Activated T-helper 1 cell treated with anti-CD3 and anti-CD28 coated beads, Interleukin-12 subunit alpha, Interleukin-12 subunit beta, Interleukin-2, Interleukin-4 antibody, amounts not matched to agents 30 ng/mL and 10 ng/mL and 1 ng/mL, durations not matched to agents 14 hours and 24 hours and 36 hours (primary cell): ENCODE data around the gene MAP4. TPM values are rescaled to one million over a fixed set of nuclear protein-coding genes. Genes with fewer than 3 reads are reported as not detected.

Experiments used
- DNase-seq: peaks from one replicate; pipeline ENCODE4 v3.0.0; 2021; ENCODE audit warnings: low spot score
- H3K27ac Mint-ChIP-seq: one replicate; pipeline ENCODE4 v1.8.0; 2021; ENCODE audit warnings: mild to moderate bottlenecking, mixed read lengths
- H3K27me3 Mint-ChIP-seq: one replicate; pipeline ENCODE4 v1.8.0; 2022; ENCODE audit warnings: mild to moderate bottlenecking, moderate library complexity, mixed read lengths; ENCODE audit not compliant: insufficient read depth
- H3K36me3 Mint-ChIP-seq: one replicate; pipeline ENCODE4 v1.8.0; 2021; ENCODE audit warnings: low read depth, mixed read lengths
- H3K4me1 Mint-ChIP-seq: one replicate; pipeline ENCODE4 v1.8.0; 2021; ENCODE audit warnings: low read depth, mixed read lengths
- H3K4me3 Mint-ChIP-seq: one replicate; pipeline ENCODE4 v1.8.0; 2021; ENCODE audit warnings: mild to moderate bottlenecking, moderate library complexity, mixed read lengths
- H3K9me3 Mint-ChIP-seq: one replicate; pipeline ENCODE4 v1.8.0; 2021; ENCODE audit warnings: mixed read lengths
- intact Hi-C: fragments of 100-400 bp; cut with micrococcal nuclease; formaldehyde crosslinking; loops from one replicate; pipeline ENCODE4 v1.15.1; 2024
- total RNA-seq: library from RNA; stranded (reverse); gene quantifications from 2 replicates; pipeline ENCODE4 v1.2.3, GENCODE V29; 2022

MAP4 gene
- total RNA-seq, 1 donor from 2014 or later, result 120 TPM

DNA sequence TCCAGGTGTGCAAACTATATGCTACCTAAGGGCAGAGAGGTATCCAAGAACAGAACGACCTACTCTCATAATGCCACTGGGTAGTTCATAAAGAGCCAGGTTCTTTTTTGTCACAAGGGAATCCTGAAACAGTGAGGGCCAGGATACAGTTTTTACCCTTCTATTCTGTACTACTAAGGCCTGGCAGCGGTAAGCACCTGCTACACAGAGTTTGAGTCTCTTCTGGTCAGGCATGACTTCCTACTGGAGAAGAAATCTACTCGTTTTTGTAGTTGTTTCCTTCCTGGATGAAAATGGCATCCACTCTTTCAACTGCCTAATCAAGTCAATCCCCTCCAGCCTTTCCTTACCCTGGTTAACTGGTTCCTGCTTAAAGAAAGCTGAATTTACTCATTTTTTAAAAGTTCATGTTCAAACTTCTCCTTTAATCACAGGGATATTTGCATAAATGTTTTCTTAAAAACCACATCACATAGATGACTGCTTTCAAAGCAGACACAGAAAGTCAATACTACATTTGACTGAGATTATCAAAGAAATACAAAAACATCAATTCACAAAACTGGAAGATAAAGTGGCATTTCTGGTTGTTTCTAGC is 40.0 kb downstream of the MAP4 start:
- DNase-seq, result no peak
- peaks cover 6% of the 10 kb centered on the region for H3K4me1 Mint-ChIP-seq
- intact Hi-C loops, result no loop called here
- no peak overlapping the region for H3K27ac Mint-ChIP-seq
- H3K4me3 Mint-ChIP-seq, result no peak overlapping the region
- no peaks in the 10 kb centered on the region for H3K27me3 Mint-ChIP-seq
- H3K36me3 Mint-ChIP-seq, result no peaks in the 10 kb centered on the region
- H3K9me3 Mint-ChIP-seq, result no peaks in the 10 kb centered on the region

DNA sequence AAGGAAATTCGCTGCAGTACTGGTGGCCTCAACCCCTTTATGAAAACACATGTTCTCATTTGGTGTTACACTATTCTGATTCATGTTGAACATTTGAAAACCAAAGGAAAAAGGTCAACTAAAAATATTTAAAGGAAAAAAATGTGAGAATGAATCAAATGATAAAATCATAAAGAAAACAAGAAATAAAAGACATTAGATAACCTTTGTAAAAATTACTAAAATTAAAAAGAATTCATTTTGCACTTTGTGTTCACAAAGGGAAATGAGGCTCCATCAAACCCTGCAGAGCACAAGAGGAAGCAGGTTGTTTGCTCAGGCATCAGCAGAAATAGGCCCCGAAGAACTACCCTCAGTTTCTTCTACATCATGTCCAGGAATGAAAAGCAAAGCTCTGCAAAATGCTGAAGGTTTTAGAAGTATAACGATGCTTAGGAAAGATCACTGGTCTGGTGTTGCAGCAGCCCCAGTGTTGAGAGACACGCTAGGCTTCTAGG is 41.2 kb downstream of the MAP4 start:
- Mint-ChIP-seq H3K27ac (no peak overlapping the region), H3K4me1 (peaks cover 6% of the 10 kb centered on the region), H3K4me3 (no peak overlapping the region), H3K27me3 (no peaks in the 10 kb centered on the region), H3K9me3 (no peaks in the 10 kb centered on the region), H3K36me3 (no peaks in the 10 kb centered on the region)
- intact Hi-C loops, result no loop called here
- DNase-seq, result no peak

DNA sequence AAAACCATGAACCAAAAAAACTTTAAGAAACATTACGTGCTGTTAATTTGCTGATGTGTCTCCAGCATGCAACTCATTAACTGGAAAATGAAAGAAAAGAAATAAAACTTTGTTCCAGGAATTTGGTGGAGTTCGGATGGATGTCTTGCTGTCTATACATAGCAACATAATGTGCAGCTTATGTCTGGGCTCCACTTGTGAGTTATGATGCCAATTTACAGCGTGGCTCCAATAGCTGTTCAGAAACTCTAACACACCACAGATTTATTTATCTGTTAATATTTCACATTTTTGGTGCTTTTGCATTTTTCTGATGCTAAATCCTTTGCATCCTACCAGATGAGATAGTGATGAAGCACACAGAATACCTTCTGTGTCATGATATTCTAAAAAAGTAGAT is 45.1 kb downstream of the MAP4 start:
- no peaks in the 10 kb centered on the region for H3K9me3 Mint-ChIP-seq
- H3K27me3 Mint-ChIP-seq, result no peaks in the 10 kb centered on the region
- no peak overlapping the region for H3K4me3 Mint-ChIP-seq
- no peak for DNase-seq
- peaks cover 2% of the 10 kb centered on the region for H3K36me3 Mint-ChIP-seq
- H3K4me1 Mint-ChIP-seq, result no peaks in the 10 kb centered on the region
- H3K27ac Mint-ChIP-seq, result no peak overlapping the region
- intact Hi-C loops, result no loop called here

DNA sequence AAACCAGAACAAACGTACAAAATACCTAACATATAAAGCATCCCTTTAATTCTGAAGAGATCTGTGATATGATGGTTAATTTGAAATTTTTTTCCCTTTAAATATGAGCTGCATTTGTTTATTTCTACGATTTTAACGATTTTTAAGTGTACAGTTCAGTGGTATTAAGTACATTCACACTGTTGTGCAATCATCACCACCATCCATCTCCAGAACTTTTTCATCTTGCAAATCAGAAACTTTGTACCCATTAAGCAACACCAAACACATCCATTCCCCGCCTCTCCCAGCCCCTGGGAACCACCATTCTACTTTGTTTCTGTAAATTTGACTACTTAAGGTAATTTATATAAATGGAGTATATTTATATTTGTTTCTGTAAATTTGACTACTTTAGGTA is 51.5 kb downstream of the MAP4 start:
- Mint-ChIP-seq H3K36me3 (peaks cover 5% of the 10 kb centered on the region), H3K9me3 (no peaks in the 10 kb centered on the region), H3K27me3 (no peaks in the 10 kb centered on the region), H3K4me1 (peaks cover 24% of the 10 kb centered on the region), H3K27ac (no peak overlapping the region), H3K4me3 (no peak overlapping the region)
- no peak for DNase-seq
- intact Hi-C loops, result no loop called here

DNA sequence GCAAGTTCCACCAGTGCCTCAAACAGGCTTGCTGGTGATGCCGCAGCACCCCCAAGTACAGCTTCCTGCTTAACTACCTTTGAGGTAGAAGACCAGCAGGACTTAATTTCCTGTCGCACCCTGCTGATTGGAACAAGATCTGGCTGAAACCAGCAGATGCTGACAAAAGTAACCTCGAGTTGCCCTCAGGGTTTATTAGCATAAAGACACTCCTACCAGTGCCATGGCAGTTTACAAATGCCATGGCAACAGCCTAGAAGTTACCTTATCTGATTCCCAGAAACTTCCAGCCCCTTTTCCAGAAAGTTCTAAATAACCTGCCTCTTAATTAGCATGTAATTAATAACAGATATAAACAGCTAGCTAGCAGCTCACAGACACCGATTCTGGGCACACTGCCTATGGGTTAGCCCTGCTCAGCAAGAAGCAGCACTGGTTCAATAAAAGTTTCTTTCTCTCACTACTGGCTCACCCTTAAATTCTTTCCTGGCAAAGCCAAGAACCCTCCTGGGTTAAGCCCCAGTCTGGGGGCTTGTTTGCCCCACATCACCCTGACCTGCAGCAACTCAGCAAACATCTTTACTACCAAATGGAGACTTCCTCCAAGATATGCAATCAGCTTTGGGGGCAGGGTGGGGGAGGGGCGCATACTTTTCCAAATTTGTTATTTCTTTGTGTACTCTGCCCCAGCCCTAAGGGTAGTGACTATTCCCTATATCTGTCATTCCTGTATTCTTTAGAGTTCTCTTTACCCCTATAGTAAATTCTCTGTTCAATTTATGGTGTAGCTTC is 54.2 kb downstream of the MAP4 start:
- intact Hi-C loops, result no loop called here
- H3K4me3 Mint-ChIP-seq, result no peak overlapping the region
- no peaks in the 10 kb centered on the region for H3K27me3 Mint-ChIP-seq
- peak overlapping the region; percentile 52 for H3K27ac Mint-ChIP-seq
- peaks cover 24% of the 10 kb centered on the region for H3K4me1 Mint-ChIP-seq
- peaks cover 2% of the 10 kb centered on the region for H3K36me3 Mint-ChIP-seq
- peak; percentile 17 for DNase-seq
- no peaks in the 10 kb centered on the region for H3K9me3 Mint-ChIP-seq

DNA sequence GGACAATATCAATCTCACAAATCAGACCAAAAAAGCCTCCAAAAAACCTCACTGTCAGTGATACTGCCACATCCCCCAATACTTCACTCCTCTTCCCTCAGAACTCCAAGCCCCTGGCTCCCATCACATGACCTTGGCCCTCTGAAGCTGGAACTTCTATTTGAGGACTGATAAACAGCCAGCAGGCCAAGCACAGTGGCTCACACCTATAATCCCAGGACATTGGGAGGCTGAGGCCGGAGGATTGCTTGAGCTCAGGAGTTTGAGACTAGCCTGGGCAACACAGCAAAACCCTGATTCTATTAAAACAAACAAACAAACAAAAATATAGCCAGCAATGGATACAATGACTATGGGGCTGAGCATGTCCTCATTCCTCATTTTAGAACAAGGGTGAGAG is 55.2 kb downstream of the MAP4 start:
- no peaks in the 10 kb centered on the region for H3K27me3 Mint-ChIP-seq
- intact Hi-C loops, result no loop called here
- no peak for DNase-seq
- H3K4me3 Mint-ChIP-seq, result no peak overlapping the region
- H3K36me3 Mint-ChIP-seq, result peaks cover 2% of the 10 kb centered on the region
- no peaks in the 10 kb centered on the region for H3K9me3 Mint-ChIP-seq
- peaks cover 24% of the 10 kb centered on the region for H3K4me1 Mint-ChIP-seq
- no peak overlapping the region for H3K27ac Mint-ChIP-seq

DNA sequence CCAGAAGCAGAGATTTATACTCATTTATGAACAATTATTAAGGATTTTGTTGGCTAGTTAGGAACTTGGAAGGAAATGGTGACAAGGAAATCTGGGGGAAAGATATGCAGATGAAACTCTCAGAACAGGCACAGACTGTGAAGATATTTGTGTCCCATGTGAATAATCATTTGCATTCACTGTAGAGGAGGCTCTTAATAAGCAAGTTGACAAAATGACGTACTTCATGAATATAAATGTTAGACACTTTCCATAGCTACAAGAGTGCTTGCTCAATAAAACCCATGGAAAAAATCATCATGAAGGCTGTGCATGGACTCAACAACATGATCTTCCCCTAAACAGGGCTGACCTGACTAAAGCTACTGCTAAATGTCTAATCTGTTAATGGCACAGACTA is 59.7 kb downstream of the MAP4 start:
- Mint-ChIP-seq H3K4me3 (no peak overlapping the region), H3K27me3 (no peaks in the 10 kb centered on the region), H3K9me3 (no peaks in the 10 kb centered on the region), H3K4me1 (peaks cover 13% of the 10 kb centered on the region), H3K27ac (no peak overlapping the region), H3K36me3 (peaks cover under 1% of the 10 kb centered on the region)
- intact Hi-C loops, result no loop called here
- no peak for DNase-seq

DNA sequence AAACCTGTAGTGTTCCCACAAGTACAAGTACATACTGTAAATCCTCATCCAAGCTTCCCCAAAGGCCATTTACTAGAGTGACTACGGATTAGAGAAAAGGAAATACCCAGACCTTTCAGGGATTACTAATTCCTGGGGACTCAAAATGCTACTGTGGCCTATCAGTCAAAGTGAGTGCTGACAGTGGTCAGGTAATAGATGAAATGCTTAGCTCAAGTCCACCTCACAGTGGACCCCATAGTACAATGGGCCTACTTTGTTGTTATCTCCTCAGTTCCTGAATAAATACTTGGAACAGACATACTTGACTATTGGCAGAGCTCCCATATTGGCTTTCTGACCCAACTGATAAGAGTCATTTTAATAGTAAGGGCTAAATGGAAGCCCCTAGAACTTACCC is 61.6 kb downstream of the MAP4 start:
- Mint-ChIP-seq H3K27ac (no peak overlapping the region), H3K4me3 (no peak overlapping the region)
- intact Hi-C loops, result no loop called here

DNA sequence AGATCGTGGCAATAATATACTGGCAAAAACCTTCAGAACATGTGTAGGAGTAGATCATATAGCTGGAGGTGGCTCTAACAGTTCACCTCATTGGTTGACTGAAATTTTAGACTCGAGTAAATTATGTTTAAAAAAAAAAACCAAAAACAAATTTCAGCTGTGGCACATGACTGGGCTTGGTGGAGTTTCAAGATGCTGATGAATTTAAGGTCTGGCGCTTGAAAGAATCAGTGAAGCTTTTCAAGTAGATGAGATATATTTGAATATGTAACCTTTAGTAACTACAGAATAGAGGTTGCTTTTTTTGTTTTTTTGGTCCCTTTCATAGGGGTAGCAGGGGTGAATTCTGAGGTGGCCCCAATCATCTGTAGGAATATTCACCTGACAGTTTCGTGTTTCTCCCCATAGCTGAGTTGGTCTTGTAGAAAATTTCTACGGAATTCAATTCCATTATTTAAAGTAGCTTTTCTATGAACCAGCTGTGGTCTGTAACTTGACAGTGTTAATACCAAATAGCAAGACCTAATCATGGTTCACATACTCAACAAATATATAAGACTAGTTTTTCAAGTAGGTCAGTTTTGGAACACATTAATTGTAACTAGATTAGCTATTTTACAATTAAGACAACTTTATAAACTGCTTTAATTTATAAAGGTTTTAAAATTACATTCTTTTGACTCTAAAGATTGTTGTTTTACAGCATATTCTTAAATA is 65.6 kb downstream of the MAP4 start:
- Mint-ChIP-seq H3K4me3 (no peak overlapping the region), H3K27me3 (no peaks in the 10 kb centered on the region), H3K36me3 (no peaks in the 10 kb centered on the region), H3K9me3 (no peaks in the 10 kb centered on the region), H3K27ac (no peak overlapping the region), H3K4me1 (no peaks in the 10 kb centered on the region)
- intact Hi-C loops, result no loop called here
- DNase-seq, result no peak

More for the DNA sequence above, 61.6 kb downstream of the MAP4 start:
- DNase-seq, result no peak
- no peaks in the 10 kb centered on the region for H3K36me3 Mint-ChIP-seq
- no peaks in the 10 kb centered on the region for H3K9me3 Mint-ChIP-seq
- no peaks in the 10 kb centered on the region for H3K27me3 Mint-ChIP-seq
- no peaks in the 10 kb centered on the region for H3K4me1 Mint-ChIP-seq

DNA sequence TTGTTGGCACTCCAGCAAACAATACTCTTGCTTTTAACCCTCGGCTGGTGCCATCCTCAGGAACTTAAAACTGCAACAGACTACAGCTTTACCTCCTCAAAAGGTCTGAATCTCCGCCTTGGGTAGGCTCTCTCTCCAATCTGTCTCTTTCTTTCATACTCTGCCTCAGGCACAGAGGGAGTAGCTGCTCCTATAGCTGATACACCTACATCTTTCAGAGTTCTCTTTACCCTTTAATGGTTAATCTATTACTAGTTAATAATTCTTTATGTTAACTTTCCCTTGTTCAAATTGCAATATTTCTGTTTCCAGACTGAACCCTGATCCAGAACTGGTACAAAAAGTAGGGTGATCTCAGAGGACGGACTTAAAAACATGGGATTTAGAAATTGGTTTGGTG is 66.2 kb downstream of the MAP4 start:
- intact Hi-C loops, result no loop called here
- H3K27ac Mint-ChIP-seq, result no peak overlapping the region
- no peak overlapping the region for H3K4me3 Mint-ChIP-seq
- H3K9me3 Mint-ChIP-seq, result no peaks in the 10 kb centered on the region
- H3K27me3 Mint-ChIP-seq, result no peaks in the 10 kb centered on the region
- no peaks in the 10 kb centered on the region for H3K36me3 Mint-ChIP-seq
- no peaks in the 10 kb centered on the region for H3K4me1 Mint-ChIP-seq
- no peak for DNase-seq

DNA sequence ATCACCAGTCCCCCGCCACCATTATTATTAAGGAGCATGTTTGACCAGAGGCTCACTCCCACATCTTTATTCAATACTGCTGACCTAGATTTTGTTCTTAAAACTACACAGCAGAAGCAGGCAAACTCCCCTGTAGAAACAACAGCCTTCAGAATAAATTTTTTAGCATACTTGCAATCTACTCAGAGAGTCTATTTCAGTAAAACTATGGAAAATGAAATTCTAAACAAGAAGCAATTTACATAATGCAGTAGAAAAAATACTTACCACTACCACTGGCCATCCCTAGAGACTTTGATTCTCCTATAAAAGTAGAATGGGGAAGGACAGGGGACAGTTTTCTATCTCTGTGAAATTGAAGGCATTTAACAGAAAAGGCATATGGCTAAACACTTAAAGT is 76.0 kb downstream of the MAP4 start:
- Mint-ChIP-seq H3K4me3 (no peak overlapping the region), H3K27ac (no peak overlapping the region), H3K27me3 (no peaks in the 10 kb centered on the region), H3K36me3 (no peaks in the 10 kb centered on the region), H3K4me1 (peaks cover 6% of the 10 kb centered on the region), H3K9me3 (no peaks in the 10 kb centered on the region)
- no peak for DNase-seq
- intact Hi-C loops, result no loop called here

DNA sequence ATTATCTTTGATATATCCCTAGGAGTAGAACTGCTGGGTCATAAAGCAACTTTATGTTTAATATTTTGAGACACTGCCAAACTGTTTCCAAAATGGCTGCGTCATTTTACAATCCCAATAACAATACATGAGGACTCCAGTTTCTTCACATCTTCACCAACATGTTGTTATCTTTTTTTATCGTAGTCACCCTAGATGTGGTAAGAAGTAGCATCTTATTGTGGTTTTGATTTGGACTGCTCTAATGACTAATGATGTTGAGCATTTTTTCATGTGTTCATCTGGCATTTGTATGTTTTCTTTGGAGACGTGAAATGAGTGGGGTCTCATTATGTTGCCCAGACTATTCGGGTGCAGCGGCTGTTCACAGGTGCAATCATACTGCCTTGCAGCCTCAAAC is 83.8 kb downstream of the MAP4 start:
- no peaks in the 10 kb centered on the region for H3K4me1 Mint-ChIP-seq
- no peak for DNase-seq
- no peaks in the 10 kb centered on the region for H3K27me3 Mint-ChIP-seq
- no peak overlapping the region for H3K27ac Mint-ChIP-seq
- H3K9me3 Mint-ChIP-seq, result no peaks in the 10 kb centered on the region
- no peak overlapping the region for H3K4me3 Mint-ChIP-seq
- intact Hi-C loops, result no loop called here
- peaks cover 5% of the 10 kb centered on the region for H3K36me3 Mint-ChIP-seq

DNA sequence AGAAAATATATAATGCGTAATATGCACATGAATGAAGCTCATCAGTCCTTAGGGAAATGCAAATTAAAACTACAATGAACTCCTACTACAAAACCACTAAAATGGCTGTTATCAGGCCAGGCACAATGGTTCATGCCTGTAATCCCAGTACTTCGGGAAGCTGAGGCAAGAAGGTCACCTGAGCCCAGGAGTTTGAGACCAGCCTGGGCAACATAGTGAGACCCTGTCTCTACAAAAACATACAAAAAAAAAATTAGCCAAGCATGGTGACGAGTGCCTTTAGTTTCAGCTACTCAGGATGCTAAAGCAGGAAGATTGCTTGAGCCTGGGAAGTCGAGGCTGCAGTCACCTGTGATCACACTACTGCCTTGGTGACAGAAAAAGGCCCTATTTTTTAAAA is 85.2 kb downstream of the MAP4 start:
- no peak for DNase-seq
- Mint-ChIP-seq H3K4me3 (no peak overlapping the region), H3K27ac (no peak overlapping the region), H3K27me3 (no peaks in the 10 kb centered on the region), H3K4me1 (no peaks in the 10 kb centered on the region), H3K9me3 (no peaks in the 10 kb centered on the region), H3K36me3 (peaks cover 11% of the 10 kb centered on the region)
- intact Hi-C loops, result no loop called here
